ENCODE measurements around the gene GAR1. TPM values are rescaled to one million over a fixed set of nuclear protein-coding genes. Genes with fewer than 3 reads are reported as not detected.

Gene GAR1
- total RNA-seq, 1 experiment from 2014 or later: 40.6 TPM

- Histone ChIP-seq H3K9ac (ENCODE audit: low read length) (no peak overlapping the region), H4K20me1 (ENCODE audit: insufficient read depth) (no peaks in the 10 kb centered on the region), H2AFZ (ENCODE audit: low read depth, low read length, poor library complexity, severe bottlenecking) (no peak overlapping the region), H3K9me3 (ENCODE audit: control insufficient read depth in 1 of 2, insufficient read depth in 1 of 2, low read depth in 1 of 2, low read length in 2 of 2) (no peaks in the 10 kb centered on the region), H3K4me1 (ENCODE audit: control insufficient read depth in 1 of 2, insufficient read depth in 2 of 2, low read length in 2 of 2) (peaks cover 6 to 9% of the 10 kb centered on the region in 2 experiments; a peak in 3 of 4 replicates), H3K4me3 (replicated peaks in 1 of 2; ENCODE audit: low read depth in 1 of 2, low read length in 2 of 2) (no peak overlapping the region), H3K36me3 (ENCODE audit: control insufficient read depth in 1 of 2, insufficient read depth in 2 of 2, low read length in 2 of 2) (peaks cover 50 to 56% of the 10 kb centered on the region in 2 experiments), H3K27me3 (ENCODE audit: insufficient read depth, low read length) (no peaks in the 10 kb centered on the region), H3K79me2 (ENCODE audit: insufficient read depth, low read length) (peaks cover 55% of the 10 kb centered on the region), H3K4me2 (ENCODE audit: low read length) (no peak overlapping the region), H3K9me2 (ENCODE audit: insufficient read depth) (no peaks in the 10 kb centered on the region), H3K27ac (ENCODE audit: low read depth, low read length) (no peak overlapping the region)
- CTCF ChIA-PET: no interaction called here
- TF ChIP-seq EZH2phosphoT487 (IDR thresholded peaks at IDR 0.05; ENCODE audit: borderline replicate concordance) (no peak), MAX (IDR thresholded peaks at IDR 0.05) (no peak), SIN3A (IDR thresholded peaks at IDR 0.05; ENCODE audit: low read depth) (no peak), SP1 (IDR thresholded peaks at IDR 0.05; ENCODE audit: low read depth) (no peak), JUND (IDR thresholded peaks at IDR 0.05) (no peak)
- no TSS peak for BruUV-seq (replicated peaks)
- DNase-seq (ENCODE audit: low read depth, low spot score) (no peak), ATAC-seq (no peak)
- RAD21 ChIA-PET (ENCODE audit: low non-redundant PET in 1 of 2, low total read pairs in 2 of 2, uncharacterized antibody in 2 of 2, unreplicated experiment in 2 of 2): no interaction called here
- intact Hi-C loops (cut with micrococcal nuclease): no loop called here
- POLR2A ChIA-PET: no interaction called here
Measured at GRCh38 chr4:109821185-109821584, 5.6 kb downstream of the GAR1 start.

- peaks cover 25 to 38% of the 10 kb centered on the region in 2 experiments for H3K36me3 ChIP-seq (ENCODE audit: control insufficient read depth in 1 of 2, insufficient read depth in 2 of 2, low read length in 2 of 2)
- H4K20me1 ChIP-seq (ENCODE audit: insufficient read depth): no peaks in the 10 kb centered on the region
- H3K9me3 ChIP-seq (ENCODE audit: control insufficient read depth in 1 of 2, insufficient read depth in 1 of 2, low read depth in 1 of 2, low read length in 2 of 2): no peaks in the 10 kb centered on the region
- no peaks in the 10 kb centered on the region for H3K27me3 ChIP-seq (ENCODE audit: insufficient read depth, low read length)
- no peak overlapping the region for H3K27ac ChIP-seq (ENCODE audit: low read depth, low read length)
- ATAC-seq (peak; percentile 66), DNase-seq (ENCODE audit: low read depth, low spot score) (no peak)
- ChIA-PET CTCF (interaction anchor here (1.4 to 2.8 kb wide), 2 partner anchors 12 to 152 kb away, joined by 3 to 6 read pairs; no protein-coding TSS in a partner anchor), RAD21 (ENCODE audit: low non-redundant PET in 1 of 2, low total read pairs in 2 of 2, uncharacterized antibody in 2 of 2, unreplicated experiment in 2 of 2) (no interaction called here), POLR2A (no interaction called here)
- no peaks in the 10 kb centered on the region for H3K9me2 ChIP-seq (ENCODE audit: insufficient read depth)
- H2AFZ ChIP-seq (ENCODE audit: low read depth, low read length, poor library complexity, severe bottlenecking): no peak overlapping the region
- H3K4me1 ChIP-seq (ENCODE audit: control insufficient read depth in 1 of 2, insufficient read depth in 2 of 2, low read length in 2 of 2): no peaks in the 10 kb centered on the region
- H3K79me2 ChIP-seq (ENCODE audit: insufficient read depth, low read length): no peaks in the 10 kb centered on the region; the same call in 1 of the 2 replicates
- TF ChIP-seq YY1 (IDR thresholded peaks at IDR 0.05; ENCODE audit: extremely low read depth, insufficient replicate concordance, low read depth, low read length) (no peak), RAD21 (IDR thresholded peaks at IDR 0.05; ENCODE audit: low read depth) (peak; percentile 62), CTCF (IDR thresholded peaks at IDR 0.05 in 2 of 3, conservative IDR thresholded peaks at IDR 0.05 in 1 of 3; ENCODE audit: borderline replicate concordance in 1 of 3, insufficient read depth in 1 of 3, low read depth in 2 of 3, low read length in 2 of 3) (peak; percentile 41 to 67 (median 45); a peak in 4 of 6 replicates)
- no peak overlapping the region for H3K4me2 ChIP-seq (ENCODE audit: low read length)
- H3K9ac ChIP-seq (ENCODE audit: low read length): no peak overlapping the region
- BruUV-seq (replicated peaks): no TSS peak
- no peak overlapping the region for H3K4me3 ChIP-seq (replicated peaks in 1 of 2; ENCODE audit: low read depth in 1 of 2, low read length in 2 of 2)
- intact Hi-C loops (cut with micrococcal nuclease): loop anchor here (1.0 to 5.0 kb wide), 2 partner anchors 151 to 399 kb away; no protein-coding TSS in a partner anchor
Measured at GRCh38 chr4:109826719-109827118, 11.2 kb downstream of the GAR1 start.

All from HCT116 (cell line).